ENCODE results near the gene NAA30.
A peak's percentile ranks its signal among the peaks of the same experiment; 100 is the strongest.
"Not testable (repeated sequence)": the region's sequence is repeated elsewhere in the genome, so short reads cannot be mapped to it uniquely, and the experiment has no call there.

Gene NAA30

GRCh38 chr14:57355081-57355800, 35.1 kb upstream of the NAA30 start:
- H3K9me3 ChIP-seq (ENCODE audit: severe bottlenecking) = no peaks in the 10 kb centered on the region
- TF ChIP-seq, protein P1, sequence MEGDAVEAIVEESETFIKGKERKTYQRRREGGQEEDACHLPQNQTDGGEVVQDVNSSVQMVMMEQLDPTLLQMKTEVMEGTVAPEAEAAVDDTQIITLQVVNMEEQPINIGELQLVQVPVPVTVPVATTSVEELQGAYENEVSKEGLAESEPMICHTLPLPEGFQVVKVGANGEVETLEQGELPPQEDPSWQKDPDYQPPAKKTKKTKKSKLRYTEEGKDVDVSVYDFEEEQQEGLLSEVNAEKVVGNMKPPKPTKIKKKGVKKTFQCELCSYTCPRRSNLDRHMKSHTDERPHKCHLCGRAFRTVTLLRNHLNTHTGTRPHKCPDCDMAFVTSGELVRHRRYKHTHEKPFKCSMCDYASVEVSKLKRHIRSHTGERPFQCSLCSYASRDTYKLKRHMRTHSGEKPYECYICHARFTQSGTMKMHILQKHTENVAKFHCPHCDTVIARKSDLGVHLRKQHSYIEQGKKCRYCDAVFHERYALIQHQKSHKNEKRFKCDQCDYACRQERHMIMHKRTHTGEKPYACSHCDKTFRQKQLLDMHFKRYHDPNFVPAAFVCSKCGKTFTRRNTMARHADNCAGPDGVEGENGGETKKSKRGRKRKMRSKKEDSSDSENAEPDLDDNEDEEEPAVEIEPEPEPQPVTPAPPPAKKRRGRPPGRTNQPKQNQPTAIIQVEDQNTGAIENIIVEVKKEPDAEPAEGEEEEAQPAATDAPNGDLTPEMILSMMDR (IDR thresholded peaks at IDR 0.05; ENCODE audit: poor library complexity, severe bottlenecking) = no peak
- H3K4me1 ChIP-seq (ENCODE audit: insufficient read depth, poor library complexity, severe bottlenecking) = peaks cover 19% of the 10 kb centered on the region
- no peak overlapping the region for H3K4me3 ChIP-seq (ENCODE audit: severe bottlenecking)
- no peak overlapping the region for H3K27ac ChIP-seq (ENCODE audit: poor library complexity, severe bottlenecking)
- no peaks in the 10 kb centered on the region for H3K27me3 ChIP-seq (ENCODE audit: insufficient read depth, poor library complexity, severe bottlenecking)
- no peaks in the 10 kb centered on the region for H3K36me3 ChIP-seq (ENCODE audit: low read depth)
- DNase-seq (ENCODE audit: low spot score) (no peak), ATAC-seq (ENCODE audit: low read depth) (no peak)

DNA sequence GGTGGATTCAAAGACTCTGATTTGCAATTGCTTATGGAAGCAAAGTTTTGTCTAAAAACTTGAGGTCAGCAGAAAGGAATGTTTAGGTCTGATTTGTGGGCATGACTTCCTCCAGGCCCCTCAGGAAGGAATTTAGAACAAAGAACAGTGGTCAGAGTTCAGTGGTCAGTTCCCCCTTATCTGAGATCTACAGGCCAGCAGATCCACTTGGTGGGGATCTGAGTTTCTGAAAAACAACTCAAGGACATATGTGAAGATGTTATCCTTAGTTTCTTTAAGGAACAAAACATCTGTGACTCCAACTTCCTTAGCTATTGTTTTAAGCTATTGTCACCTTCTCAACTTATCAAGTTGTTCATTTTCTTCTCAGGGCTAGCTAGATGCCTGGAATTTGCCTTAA, 28.0 kb upstream of the NAA30 start:
- H3K36me3 ChIP-seq (ENCODE audit: low read depth) = no peaks in the 10 kb centered on the region
- no peaks in the 10 kb centered on the region for H3K9me3 ChIP-seq (ENCODE audit: severe bottlenecking)
- no peak for DNase-seq (ENCODE audit: low spot score)
- H3K4me1 ChIP-seq (ENCODE audit: insufficient read depth, poor library complexity, severe bottlenecking) = no peaks in the 10 kb centered on the region
- no peaks in the 10 kb centered on the region for H3K27me3 ChIP-seq (ENCODE audit: insufficient read depth, poor library complexity, severe bottlenecking)
- 0 out of 3 replicates have a peak, but pooled peaks have one; percentile 12 for ATAC-seq (ENCODE audit: low read depth)
- no peak overlapping the region for H3K27ac ChIP-seq (ENCODE audit: poor library complexity, severe bottlenecking)
- TF ChIP-seq, protein P1 (IDR thresholded peaks at IDR 0.05; ENCODE audit: poor library complexity, severe bottlenecking) = no peak
- H3K4me3 ChIP-seq (ENCODE audit: severe bottlenecking) = no peak overlapping the region

DNA sequence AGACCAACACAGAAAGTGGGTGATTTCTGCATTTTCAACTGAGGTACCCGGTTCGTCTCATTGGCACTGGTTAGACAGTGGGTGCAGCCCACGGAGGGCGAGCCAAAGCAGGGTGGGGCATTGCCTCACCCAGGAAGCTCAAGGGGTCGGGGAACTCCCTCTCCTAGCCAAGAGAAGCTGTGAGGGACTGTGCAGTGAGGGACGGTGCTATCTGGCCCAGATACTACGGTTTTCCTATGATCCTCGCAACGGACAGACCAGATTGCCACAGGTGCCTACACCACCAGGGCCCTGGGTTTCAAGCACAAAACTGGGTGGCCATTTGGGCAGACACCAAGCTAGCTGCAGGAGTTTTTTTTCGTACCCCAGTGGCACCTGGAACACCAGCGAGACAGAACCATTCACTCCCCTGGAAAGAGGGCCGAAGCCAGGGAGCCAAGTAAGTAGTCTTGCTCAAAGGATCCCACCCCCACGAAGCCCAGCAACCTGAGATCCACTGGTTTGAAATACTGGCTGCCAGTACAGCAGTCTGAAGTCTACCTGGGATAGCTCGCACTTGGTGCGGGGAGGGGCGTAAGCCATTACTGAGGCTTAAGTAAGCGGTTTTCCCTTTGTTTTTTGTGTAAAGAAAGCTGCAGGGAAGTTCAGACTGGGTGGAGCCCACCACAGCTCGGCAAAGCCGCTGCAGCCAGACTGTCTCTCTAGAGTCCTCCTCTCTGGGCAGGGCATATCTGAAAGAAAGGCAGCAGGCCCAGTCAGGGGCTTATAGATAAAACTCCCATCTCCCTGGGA, 25.5 kb upstream of the NAA30 start:
- ATAC-seq (ENCODE audit: low read depth) (no peak; the same call in 2 of the 3 replicates), DNase-seq (ENCODE audit: low spot score) (no peak)
- H3K4me3 ChIP-seq (ENCODE audit: severe bottlenecking) = no peak overlapping the region
- no peak overlapping the region for H3K27ac ChIP-seq (ENCODE audit: poor library complexity, severe bottlenecking)
- H3K4me1 ChIP-seq (ENCODE audit: insufficient read depth, poor library complexity, severe bottlenecking) = no peaks in the 10 kb centered on the region
- H3K9me3 ChIP-seq (ENCODE audit: severe bottlenecking) = no peaks in the 10 kb centered on the region
- H3K27me3 ChIP-seq (ENCODE audit: insufficient read depth, poor library complexity, severe bottlenecking) = no peaks in the 10 kb centered on the region
- H3K36me3 ChIP-seq (ENCODE audit: low read depth) = no peaks in the 10 kb centered on the region
- TF ChIP-seq, protein P1 (IDR thresholded peaks at IDR 0.05; ENCODE audit: poor library complexity, severe bottlenecking) = no peak

DNA sequence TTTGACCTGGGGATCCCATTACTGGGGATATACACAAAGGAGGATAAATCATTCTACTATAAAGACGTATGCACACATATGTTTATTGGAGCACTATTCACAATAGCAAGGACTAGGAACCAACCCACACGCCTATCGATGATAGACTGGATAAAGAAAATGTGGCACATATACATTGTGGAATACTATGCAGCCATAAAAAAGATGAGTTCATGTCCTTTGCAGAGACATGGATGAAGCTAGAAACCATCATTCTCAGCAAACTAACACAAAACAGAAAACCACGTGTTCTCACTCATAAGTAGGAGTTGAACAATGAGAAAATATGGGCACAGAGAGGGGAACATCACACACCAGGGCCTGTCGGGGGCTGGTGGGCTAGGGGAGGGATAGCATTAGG, 20.2 kb upstream of the NAA30 start:
- not testable (repeated sequence) for H3K27me3 ChIP-seq (ENCODE audit: insufficient read depth, poor library complexity, severe bottlenecking); H3K9me3 ChIP-seq (ENCODE audit: severe bottlenecking); ATAC-seq (ENCODE audit: low read depth); DNase-seq (ENCODE audit: low spot score); H3K4me3 ChIP-seq (ENCODE audit: severe bottlenecking); H3K27ac ChIP-seq (ENCODE audit: poor library complexity, severe bottlenecking); H3K36me3 ChIP-seq (ENCODE audit: low read depth); H3K4me1 ChIP-seq (ENCODE audit: insufficient read depth, poor library complexity, severe bottlenecking)

- TF ChIP-seq, protein P1 (IDR thresholded peaks at IDR 0.05; ENCODE audit: poor library complexity, severe bottlenecking) = no peak
- H3K4me1 ChIP-seq (ENCODE audit: insufficient read depth, poor library complexity, severe bottlenecking) = no peaks in the 10 kb centered on the region
- ATAC-seq (ENCODE audit: low read depth) = no peak
- no peak overlapping the region for H3K4me3 ChIP-seq (ENCODE audit: severe bottlenecking)
- DNase-seq (ENCODE audit: low spot score) = no peak
- H3K27me3 ChIP-seq (ENCODE audit: insufficient read depth, poor library complexity, severe bottlenecking) = no peaks in the 10 kb centered on the region
- no peaks in the 10 kb centered on the region for H3K9me3 ChIP-seq (ENCODE audit: severe bottlenecking)
- H3K36me3 ChIP-seq (ENCODE audit: low read depth) = no peaks in the 10 kb centered on the region
- H3K27ac ChIP-seq (ENCODE audit: poor library complexity, severe bottlenecking) = no peak overlapping the region
Measured at GRCh38 chr14:57371013-57371412, 19.4 kb upstream of the NAA30 start.

Data from RWPE2 (cell line).